Small intestine (tissue), 7 donors: ENCODE data around the gene SUFU. TPM values are rescaled to one million over a fixed set of nuclear protein-coding genes. Genes with fewer than 3 reads are reported as not detected.
A peak's percentile ranks its signal among the peaks of the same experiment; 100 is the strongest.

Experiments used
- DNase-seq, 2 donors: peaks; one replicate each; pipeline versions ENCODE4 v3.0.0 to v3.0.0-alpha.2; 2013
- FAIRE-seq: peaks from 2 replicates; lab custom pipeline; 2012; peaks lifted over from hg19 to GRCh38; lab: Jason Lieb, UNC
- H3K27ac ChIP-seq, 3 donors: one replicate each; pipeline ENCODE4 v1.5.1; 2013; ENCODE audit warnings: low read length in 2 of 3, mild to moderate bottlenecking in 2 of 3, control low read depth in 1 of 3, inconsistent platforms in 1 of 3, low read depth in 1 of 3, moderate library complexity in 1 of 3
- H3K27me3 ChIP-seq, 3 donors: one replicate each; pipeline ENCODE4 v1.6.1; 2013; ENCODE audit warnings: low read length in 3 of 3, inconsistent platforms in 1 of 3; ENCODE audit not compliant: control insufficient read depth in 3 of 3, insufficient read depth in 3 of 3
- H3K36me3 ChIP-seq, 3 donors: one replicate each; pipeline ENCODE4 v1.6.1; 2013; ENCODE audit warnings: low read length in 3 of 3, inconsistent platforms in 1 of 3, low read depth in 1 of 3, mild to moderate bottlenecking in 1 of 3, moderate library complexity in 1 of 3; ENCODE audit not compliant: control insufficient read depth in 3 of 3, insufficient read depth in 2 of 3
- H3K4me1 ChIP-seq, 3 donors: one replicate each; pipeline ENCODE4 v1.6.1; 2013; ENCODE audit warnings: low read length in 2 of 3, inconsistent platforms in 1 of 3, low read depth in 1 of 3, mild to moderate bottlenecking in 1 of 3, moderate library complexity in 1 of 3; ENCODE audit not compliant: control insufficient read depth in 3 of 3, insufficient read depth in 2 of 3
- H3K4me3 ChIP-seq, 3 donors: one replicate each; pipeline ENCODE4 v1.5.1; 2013; ENCODE audit warnings: low read length in 3 of 3, control low read depth in 1 of 3, inconsistent platforms in 1 of 3, low read depth in 1 of 3, mild to moderate bottlenecking in 1 of 3, moderate library complexity in 1 of 3
- H3K9me3 ChIP-seq, 2 donors: one replicate each; pipeline ENCODE4 v1.6.1; 2013; ENCODE audit warnings: low read depth in 1 of 2, low read length in 1 of 2; ENCODE audit not compliant: control insufficient read depth in 2 of 2, insufficient read depth in 1 of 2
- WGBS, 3 donors: extraction: QIAGEN DNeasy Blood & Tissue Kit; methylation state at CpG; one replicate each; pipeline ENCODE4 v1.1.7; 2013; 5-methylcytosine and 5-hydroxymethylcytosine counted together
- polyA plus RNA-seq, 4 donors: library from polyadenylated mRNA; stranded (reverse) in 3 of 4; unstranded in 1 of 4; fragments of 200-250 nt in 3 of 4; fragments of 120-200 nt in 1 of 4; gene quantifications; one replicate each; pipeline versions ENCODE4 v1.2.1 to v1.2.3, GENCODE V29; 2013
- donor health status: healthy with polysubstance abuse.
- donor health status: control.
- donor health status: control.
- donor health status: Bipolar disorder and iron deficiency.
- donor health status: healthy.

Gene SUFU
- polyA plus RNA-seq, 4 donors: 2.2 to 15.0 (median 4.0) TPM

DNA sequence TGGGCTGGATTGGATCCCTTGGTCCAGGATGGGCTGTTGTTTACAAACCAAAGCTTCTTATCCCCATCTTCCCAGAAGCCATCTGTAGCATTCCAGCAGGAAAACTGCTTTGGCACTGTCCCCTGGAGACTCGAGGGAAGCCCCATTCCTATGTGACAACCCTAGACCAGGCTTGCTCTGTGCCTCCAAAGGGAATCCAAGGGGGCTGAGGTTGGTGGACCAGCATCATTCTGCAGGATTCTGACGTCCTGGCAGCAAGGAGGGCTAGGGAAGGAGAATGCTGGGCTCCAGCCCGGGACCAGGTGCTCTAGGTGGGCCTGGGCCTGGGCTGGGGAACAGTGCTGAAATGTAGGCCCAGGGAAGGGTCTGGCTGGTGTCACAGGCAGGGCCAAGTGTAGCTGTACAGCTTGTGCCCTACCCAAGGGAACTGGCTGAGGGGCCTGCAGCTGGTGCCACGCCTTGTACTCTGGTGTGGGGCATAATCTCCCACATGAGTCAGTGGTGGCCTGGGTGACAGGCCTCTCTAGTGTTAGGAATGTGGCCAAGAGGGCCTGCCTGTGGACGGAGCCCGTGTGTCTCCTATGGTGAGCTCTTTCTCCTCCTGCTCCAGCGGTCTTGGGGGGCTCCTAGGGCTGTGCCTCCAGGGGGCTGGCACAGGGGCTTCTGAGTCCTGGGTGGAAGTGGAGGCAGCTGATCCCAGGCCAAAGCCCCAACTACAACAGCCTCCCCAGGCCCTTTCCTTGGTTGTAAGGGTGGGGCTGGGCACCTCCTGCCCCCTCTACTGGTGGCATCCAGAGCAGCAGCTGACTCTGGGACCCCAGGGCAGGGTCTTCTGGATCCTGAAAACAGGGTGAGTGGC lies 165.7 kb downstream of the SUFU start:
- no peak for FAIRE-seq
- 35 to 56% (median 44%) methylated on average over 7 of the region's 7 CpGs for WGBS, 3 donors
- Histone ChIP-seq H3K9me3 (no peaks in the 10 kb centered on the region), H3K27me3 (no peaks in the 10 kb centered on the region), H3K4me1 (peaks cover 7 to 33% (median 7%) of the 10 kb centered on the region in 3 donors), H3K27ac (peak overlapping the region in 1 of 3 donors; percentile 45), H3K4me3 (no peak overlapping the region), H3K36me3 (peaks cover 0 to 2% (median 0%) of the 10 kb centered on the region in 3 donors)
- DNase-seq: peak; percentile 53 to 87

DNA sequence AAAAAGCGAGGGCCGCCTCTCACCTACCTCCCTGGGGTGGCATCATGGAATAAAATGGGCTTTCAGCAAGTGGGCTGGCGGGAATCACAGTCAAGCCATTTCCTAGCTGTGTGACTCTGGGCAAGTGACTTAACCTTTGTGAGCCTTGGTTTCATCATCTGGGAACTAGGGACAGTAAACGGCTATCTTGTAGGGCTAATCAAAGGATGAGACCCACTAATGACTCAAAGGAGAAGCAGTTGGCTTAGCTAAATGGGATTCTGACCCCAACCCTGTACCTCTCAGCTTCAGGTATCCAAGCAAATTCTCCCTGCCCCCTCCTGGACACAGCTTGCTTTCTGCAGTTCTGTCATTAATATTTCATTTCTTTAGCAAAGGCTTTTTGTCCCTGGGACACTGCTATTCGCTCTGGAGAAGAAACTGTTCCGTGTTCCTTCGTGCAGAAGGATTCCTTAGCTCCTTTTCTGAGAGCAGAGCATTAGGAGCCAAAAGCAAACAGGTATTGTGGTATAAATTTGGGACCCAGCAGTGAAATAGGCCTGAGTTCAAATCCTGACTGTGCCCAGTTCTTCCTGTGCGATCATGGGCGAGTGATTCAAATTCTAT lies 166.4 kb downstream of the SUFU start:
- FAIRE-seq (no peak), DNase-seq (no peak)
- Histone ChIP-seq H3K36me3 (peaks cover 0 to 3% (median 0%) of the 10 kb centered on the region in 3 donors), H3K4me3 (no peak overlapping the region), H3K4me1 (peaks cover 7 to 39% (median 9%) of the 10 kb centered on the region in 3 donors), H3K27me3 (no peaks in the 10 kb centered on the region), H3K27ac (peak overlapping the region in 1 of 3 donors; percentile 45), H3K9me3 (no peaks in the 10 kb centered on the region)
- WGBS, 3 donors: 91 to 93% (median 92%) methylated on average over 9 of the region's 9 CpGs

DNA sequence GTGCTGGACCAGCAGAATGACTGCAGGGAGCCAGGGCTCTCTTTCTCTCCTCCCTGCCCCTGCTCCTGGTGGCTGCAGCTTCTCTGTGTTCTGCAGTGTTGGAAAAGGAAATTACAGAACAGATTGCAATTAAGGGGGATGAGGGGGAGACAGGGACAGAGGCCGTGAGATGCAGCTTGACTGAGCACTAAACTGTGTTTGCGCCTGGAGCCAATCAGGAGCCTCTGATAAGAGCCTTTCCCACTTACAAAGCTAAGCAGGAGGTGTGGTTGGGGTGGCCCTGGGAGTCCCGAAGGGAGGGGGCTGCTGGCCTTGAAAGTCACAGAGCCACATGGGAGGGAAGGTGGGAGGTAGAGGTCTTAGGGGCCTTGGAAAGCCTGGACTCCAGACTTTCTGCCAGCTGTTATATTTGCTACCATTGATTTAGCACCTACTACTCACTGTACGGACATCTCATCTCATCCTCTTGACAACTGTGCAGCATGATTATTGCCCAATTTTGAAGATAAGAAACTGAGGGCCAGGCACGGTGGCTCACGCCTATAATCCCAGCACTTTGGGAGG lies 167.2 kb downstream of the SUFU start:
- peaks cover 3 to 44% (median 9%) of the 10 kb centered on the region in 3 donors for H3K4me1 ChIP-seq
- no peak overlapping the region for H3K27ac ChIP-seq
- H3K9me3 ChIP-seq: no peaks in the 10 kb centered on the region
- no peak overlapping the region for H3K4me3 ChIP-seq
- H3K36me3 ChIP-seq: peaks cover 0 to 8% (median 0%) of the 10 kb centered on the region in 3 donors
- FAIRE-seq: no peak
- WGBS, 3 donors: 41 to 57% (median 47%) methylated on average over 6 of the region's 6 CpGs
- H3K27me3 ChIP-seq: no peaks in the 10 kb centered on the region
- no peak for DNase-seq

DNA sequence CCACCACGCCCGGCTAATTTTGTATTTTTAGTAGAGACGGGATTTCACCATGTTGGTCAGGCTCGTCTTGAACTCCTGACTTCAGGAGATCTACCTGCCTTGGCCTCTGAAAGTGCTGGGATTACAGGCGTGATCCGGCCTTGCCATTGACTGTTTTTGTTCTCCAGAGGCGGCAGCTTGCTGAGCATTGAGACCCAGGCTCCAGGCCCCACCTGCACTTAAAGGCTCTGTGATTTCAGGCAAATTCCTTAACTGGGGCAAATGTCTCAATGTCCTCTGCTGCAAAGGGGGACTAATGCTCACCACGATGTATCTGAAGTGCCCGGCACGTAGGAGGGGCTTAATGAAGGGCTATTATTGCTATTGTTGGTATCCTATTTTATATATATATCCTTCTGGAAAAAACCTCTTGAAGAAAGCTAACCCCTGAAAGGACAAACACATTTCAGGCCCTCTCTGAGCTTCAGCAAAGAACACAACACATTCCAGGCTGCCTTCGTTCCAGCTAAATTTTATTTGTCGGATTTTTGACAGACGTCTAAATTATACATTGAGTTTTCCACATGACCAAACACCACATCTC lies 169.6 kb downstream of the SUFU start:
- Histone ChIP-seq H3K36me3 (peaks cover 0 to 8% (median 0%) of the 10 kb centered on the region in 3 donors), H3K4me3 (no peak overlapping the region), H3K27ac (peak overlapping the region in 1 of 3 donors; percentile 25), H3K4me1 (peaks cover 3 to 44% (median 9%) of the 10 kb centered on the region in 3 donors), H3K27me3 (no peaks in the 10 kb centered on the region), H3K9me3 (no peaks in the 10 kb centered on the region)
- no peak for DNase-seq
- 79 to 89% (median 87%) methylated on average over 13 of the region's 13 CpGs for WGBS, 3 donors
- FAIRE-seq: no peak

DNA sequence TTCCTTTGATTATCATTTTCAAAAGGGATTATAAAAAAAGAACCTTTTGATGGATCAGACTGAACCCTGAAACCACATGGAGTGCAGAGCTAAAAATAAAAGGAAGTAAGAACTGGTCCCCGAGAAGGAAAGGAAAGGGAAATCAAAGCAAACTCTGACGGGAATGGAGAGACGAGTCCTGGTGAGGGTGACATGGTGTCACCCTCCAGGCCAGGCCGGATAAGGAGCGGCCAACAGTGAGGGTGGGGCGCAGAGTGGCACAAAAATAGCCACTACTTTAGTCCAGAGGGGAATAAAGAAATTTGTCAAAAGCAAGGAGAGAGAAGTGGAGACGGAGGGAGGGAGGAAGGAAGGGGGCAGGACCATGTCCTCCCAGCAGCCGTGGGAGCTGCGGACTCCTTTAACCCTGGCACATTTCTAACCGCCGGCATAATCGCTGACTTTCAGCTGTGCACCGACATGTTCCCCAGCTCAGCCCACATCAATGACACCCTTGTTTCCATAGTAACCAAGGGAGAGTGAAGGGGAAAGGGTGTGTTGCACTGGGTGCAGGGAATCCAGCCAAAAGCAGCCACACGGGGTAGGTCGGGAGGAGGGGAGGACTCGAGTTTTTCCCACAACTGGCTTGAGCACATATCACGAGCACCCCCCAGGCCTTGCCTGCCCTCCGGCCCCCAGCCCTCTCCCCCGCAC lies 170.2 kb downstream of the SUFU start:
- Histone ChIP-seq H3K36me3 (peaks cover 0 to 8% (median 0%) of the 10 kb centered on the region in 3 donors), H3K9me3 (no peaks in the 10 kb centered on the region), H3K27me3 (no peaks in the 10 kb centered on the region), H3K4me1 (peaks cover 3 to 45% (median 7%) of the 10 kb centered on the region in 3 donors), H3K27ac (peak overlapping the region in 2 of 3 donors; percentile 25 to 59), H3K4me3 (peak overlapping the region in 1 of 3 donors; percentile 5)
- no peak for FAIRE-seq
- 11 to 25% (median 19%) methylated on average over 19 of the region's 19 CpGs for WGBS, 3 donors
- DNase-seq: peak in 1 of 2 donors; percentile 46

DNA sequence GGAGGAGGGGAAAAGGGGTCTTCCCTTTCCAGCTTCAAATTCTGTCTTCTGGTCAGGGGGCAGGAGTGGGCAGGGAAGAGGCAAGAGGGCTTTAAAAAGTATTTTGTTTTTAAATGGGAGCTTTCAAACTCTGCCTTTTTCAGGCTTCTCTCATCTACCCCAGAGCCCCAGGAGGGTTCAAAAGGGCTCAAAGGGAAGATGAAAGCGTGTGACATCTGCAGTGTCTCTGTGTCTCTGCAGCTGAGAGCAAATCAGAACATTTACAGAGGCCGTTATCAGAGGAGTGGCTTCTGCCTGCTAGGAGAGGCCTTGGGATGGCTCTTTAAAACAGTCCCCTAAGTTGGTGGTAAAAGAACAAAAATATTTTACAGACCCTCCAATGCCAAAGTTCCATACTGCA lies 170.8 kb downstream of the SUFU start:
- Histone ChIP-seq H3K27ac (peak overlapping the region in 2 of 3 donors; percentile 25 to 59), H3K4me1 (peaks cover 3 to 46% (median 4%) of the 10 kb centered on the region in 3 donors), H3K27me3 (no peaks in the 10 kb centered on the region), H3K9me3 (no peaks in the 10 kb centered on the region), H3K4me3 (no peak overlapping the region), H3K36me3 (peaks cover 0 to 8% (median 0%) of the 10 kb centered on the region in 3 donors)
- FAIRE-seq: no peak
- 31 to 43% (median 34%) methylated on average over 2 of the region's 2 CpGs for WGBS, 3 donors
- no peak for DNase-seq

DNA sequence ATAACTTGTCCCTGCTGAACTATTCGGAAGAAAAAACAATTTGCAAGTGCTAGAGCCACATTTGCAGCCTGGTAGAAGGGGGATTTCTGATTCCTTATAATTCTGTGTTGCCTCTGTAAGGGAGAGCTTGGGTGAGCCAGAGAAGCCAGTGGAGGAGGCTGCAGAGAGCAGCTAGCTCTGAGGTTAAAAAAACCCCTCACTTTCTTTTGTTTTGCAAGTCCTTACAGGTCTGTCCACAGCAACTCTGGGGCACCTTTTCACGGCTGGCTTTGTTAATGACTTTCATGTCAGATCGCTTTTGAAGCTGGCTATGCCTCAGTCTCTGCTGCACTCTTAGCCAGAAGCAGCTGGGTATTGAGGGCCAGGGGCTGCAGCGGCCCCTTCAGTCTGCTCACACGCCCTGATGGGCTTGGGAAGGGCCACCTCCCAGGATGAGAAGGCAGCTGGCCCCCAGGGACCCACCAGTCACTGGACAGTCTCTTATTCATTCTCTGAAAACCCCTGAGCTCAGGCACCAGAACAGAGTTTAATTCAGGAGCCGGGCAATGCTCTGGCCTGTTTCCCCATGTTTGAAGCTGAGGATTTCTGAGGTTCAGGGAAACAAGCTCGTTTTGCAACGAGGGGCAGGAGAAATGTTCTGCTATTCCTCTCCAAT lies 171.4 kb downstream of the SUFU start:
- Histone ChIP-seq H3K36me3 (peaks cover 0 to 8% (median 0%) of the 10 kb centered on the region in 3 donors), H3K27ac (peak overlapping the region in 2 of 3 donors; percentile 56 to 69), H3K9me3 (no peaks in the 10 kb centered on the region), H3K27me3 (no peaks in the 10 kb centered on the region), H3K4me3 (no peak overlapping the region), H3K4me1 (peaks cover 0 to 42% (median 4%) of the 10 kb centered on the region in 3 donors)
- DNase-seq: no peak
- WGBS, 3 donors: 59 to 78% (median 67%) methylated on average over 8 of the region's 8 CpGs
- no peak for FAIRE-seq
